GM20000 (cell line): ENCODE data around the gene DVL3.

Experiments used
- DNase-seq: peaks from one replicate; pipeline ENCODE4 v3.0.0; 2012; ENCODE audit warnings: low spot score
- TF ChIP-seq, protein P1 (sequence below): IDR thresholded peaks from 2 replicates; pipeline ENCODE4 v1.5.1; 2012; ENCODE audit warnings: mild to moderate bottlenecking, control low read depth; ENCODE audit errors: extremely low read depth, missing control alignments

Gene DVL3

DNA sequence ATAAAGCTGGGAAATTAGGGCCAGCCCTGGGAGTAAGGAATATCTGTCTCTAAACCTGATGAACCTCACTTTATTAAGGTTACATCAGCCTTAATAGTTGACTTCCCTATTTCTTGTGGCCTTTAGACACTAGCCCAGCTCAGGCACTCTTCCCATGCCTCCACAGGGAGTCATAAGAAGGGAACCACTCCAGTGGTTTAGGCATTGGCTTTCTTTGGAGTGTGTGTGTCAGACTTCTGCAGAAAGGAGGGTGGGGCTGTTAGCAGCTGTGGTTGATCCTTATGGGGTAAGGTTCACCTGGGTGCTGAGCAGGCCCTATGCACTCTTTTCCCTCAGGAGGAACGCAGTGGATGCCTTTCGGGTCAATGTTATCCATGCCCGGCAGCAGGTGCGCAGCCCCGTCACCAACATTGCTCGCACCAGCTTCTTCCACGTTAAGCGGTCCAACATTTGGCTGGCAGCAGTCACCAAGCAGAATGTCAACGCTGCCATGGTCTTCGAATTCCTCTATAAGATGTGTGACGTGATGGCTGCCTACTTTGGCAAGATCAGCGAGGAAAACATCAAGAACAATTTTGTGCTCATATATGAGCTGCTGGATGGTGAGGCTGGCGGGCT, 23.5 kb downstream of the DVL3 start:
- no peak for DNase-seq
- TF ChIP-seq, protein P1, sequence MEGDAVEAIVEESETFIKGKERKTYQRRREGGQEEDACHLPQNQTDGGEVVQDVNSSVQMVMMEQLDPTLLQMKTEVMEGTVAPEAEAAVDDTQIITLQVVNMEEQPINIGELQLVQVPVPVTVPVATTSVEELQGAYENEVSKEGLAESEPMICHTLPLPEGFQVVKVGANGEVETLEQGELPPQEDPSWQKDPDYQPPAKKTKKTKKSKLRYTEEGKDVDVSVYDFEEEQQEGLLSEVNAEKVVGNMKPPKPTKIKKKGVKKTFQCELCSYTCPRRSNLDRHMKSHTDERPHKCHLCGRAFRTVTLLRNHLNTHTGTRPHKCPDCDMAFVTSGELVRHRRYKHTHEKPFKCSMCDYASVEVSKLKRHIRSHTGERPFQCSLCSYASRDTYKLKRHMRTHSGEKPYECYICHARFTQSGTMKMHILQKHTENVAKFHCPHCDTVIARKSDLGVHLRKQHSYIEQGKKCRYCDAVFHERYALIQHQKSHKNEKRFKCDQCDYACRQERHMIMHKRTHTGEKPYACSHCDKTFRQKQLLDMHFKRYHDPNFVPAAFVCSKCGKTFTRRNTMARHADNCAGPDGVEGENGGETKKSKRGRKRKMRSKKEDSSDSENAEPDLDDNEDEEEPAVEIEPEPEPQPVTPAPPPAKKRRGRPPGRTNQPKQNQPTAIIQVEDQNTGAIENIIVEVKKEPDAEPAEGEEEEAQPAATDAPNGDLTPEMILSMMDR: no peak

DNA sequence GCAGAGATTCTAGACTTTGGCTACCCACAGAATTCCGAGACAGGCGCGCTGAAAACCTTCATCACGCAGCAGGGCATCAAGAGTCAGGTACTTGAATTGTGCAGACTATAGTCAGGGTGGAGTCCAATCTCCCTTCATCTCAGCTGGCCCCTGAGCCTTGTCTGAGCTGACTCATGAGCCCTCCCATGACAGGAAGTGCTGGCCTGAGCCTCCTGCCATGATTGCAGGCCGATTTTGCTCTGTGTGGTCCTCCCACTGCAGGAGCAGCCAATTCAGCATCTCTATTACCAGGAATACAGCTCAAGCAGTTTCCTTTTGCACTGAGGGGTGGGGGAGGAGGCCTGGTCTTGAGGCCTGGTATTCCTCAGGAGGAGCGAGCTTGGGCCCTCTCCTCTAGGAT, 25.0 kb downstream of the DVL3 start:
- no peak for DNase-seq
- TF ChIP-seq, protein P1: no peak

DNA sequence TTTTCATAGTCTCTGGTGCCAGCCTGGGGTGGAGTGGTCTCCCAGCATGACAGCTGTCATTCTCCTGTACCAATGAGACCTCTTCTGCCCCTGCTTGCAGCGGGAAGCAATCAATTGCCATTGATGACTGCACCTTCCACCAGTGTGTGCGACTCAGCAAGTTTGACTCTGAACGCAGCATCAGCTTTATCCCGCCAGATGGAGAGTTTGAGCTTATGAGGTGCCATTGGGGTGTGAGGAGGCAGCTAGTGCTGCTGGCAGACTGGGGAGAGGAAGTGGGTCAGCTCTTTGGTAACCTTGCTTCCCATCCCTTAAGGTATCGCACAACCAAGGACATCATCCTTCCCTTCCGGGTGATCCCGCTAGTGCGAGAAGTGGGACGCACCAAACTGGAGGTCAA, 26.4 kb downstream of the DVL3 start:
- DNase-seq: no peak
- TF ChIP-seq, protein P1: no peak

DNA sequence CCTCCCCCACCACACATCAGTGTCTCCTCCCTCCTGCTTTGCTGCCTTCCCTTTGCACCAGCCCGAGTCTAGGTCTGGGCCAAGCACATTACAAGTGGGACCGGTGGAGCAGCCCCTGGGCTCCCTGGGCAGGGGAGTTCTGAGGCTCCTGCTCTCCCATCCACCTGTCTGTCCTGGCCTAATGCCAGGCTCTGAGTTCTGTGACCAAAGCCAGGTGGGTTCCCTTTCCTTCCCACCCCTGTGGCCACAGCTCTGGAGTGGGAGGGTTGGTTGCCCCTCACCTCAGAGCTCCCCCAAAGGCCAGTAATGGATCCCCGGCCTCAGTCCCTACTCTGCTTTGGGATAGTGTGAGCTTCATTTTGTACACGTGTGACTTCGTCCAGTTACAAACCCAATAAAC, 28.5 kb downstream of the DVL3 start:
- DNase-seq: no peak
- TF ChIP-seq, protein P1: no peak

DNA sequence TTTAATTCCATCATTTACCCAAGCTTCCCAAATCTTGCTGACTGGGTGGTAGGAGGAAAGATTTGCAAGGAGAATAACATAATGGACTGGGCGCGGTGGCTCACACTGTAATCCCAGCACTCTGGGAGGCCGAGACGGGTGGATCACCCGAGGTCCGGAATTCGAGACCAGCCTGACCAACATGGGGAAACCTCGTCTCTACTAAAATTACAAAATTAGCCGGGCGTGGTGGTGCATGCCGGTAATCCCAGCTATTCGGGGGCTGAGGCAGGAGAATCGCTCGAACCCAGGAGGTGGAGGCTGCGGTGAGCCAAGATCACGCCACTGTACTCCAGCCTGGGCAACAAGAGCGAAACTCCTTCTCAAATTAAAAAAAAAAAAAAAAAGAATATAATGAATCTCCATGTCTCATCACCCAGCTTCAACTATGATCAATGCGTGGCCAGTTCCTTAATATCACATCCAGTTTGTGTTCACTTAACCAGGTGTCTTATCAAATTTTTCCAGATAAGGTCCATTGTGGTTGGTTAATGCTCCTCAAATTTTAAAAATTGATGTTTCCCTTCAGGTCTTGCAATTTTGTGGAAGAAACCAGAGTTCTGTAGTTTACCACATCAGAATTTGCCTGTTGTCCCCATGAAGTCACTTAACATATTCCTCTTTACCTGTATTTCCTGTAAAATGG, 29.5 kb downstream of the DVL3 start:
- TF ChIP-seq, protein P1: no peak
- no peak for DNase-seq

DNA sequence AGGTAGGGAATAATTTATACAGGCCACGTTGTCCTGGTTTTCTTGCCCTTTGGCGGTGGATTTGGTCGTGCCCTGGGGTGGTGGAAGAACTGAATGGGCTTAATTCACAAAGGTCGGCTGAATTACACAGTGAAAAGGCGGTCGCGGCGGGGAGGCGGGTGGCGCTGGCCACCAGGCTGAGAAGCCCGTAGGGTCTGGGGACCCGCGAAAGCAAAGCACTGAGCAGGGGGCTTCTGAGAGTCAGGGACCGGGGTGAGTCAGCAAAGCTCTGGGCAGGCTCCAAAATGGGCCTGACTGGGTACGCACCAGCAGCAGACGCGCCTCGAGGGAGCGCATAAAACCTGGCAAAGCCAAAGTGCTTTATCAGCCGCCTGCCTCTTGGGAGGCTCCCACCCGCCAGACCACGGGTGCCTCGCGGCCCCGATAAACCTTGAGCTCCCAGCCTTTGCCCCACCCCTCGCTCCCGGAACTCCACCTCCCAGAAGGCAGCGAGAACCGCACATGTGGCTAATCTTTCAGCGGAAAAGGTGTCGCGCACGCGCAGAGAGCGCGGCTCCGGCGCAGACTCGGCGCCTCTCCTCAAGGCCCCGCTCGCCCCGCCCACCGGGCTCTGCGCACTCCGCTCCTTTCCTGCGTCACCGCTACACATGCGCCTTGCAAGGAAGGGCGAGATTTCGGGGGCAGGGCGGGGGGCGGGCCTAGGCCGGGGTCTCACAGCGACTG, 30.4 kb downstream of the DVL3 start:
- TF ChIP-seq, protein P1: no peak
- DNase-seq: peak; percentile 96

DNA sequence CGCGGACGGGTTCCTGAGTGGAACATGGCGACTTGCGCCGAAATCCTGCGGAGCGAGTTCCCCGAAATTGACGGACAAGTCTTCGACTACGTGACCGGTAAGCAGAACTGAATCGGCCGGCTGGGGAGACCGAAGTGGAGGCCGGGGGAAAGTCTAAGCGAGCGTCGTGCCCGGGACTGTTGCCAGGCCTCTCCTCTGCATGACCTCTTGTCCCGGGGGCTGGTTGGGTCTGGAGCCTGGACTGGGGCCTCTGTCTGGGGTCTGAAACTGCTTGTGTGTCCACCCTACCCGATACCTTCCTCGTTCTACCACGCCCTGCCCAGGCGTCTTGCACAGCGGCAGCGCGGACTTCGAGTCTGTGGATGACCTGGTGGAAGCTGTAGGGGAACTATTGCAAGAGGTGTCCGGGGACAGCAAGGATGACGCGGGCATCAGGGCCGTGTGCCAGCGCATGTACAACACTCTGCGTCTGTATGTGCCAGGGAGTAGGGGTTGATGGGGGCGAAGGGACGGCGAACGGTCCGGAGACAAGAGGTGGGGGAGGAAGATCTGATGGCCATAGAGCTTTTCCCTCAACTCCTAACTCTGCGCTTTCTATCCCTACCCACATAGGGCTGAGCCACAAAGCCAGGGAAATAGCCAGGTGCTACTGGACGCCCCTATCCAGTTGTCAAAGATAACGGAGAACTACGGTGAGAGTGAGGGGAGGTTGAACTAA, 31.2 kb downstream of the DVL3 start, which contains the start of gene ABCF3:
Gene ABCF3 (plus strand): TSS at position 16 of the 718 bp plus-strand sequence. CDS start 9 bp downstream, at position 25.
- no peak for DNase-seq
- TF ChIP-seq, protein P1: no peak
